ENCODE data around the gene PEX7.
"Not testable (repeated sequence)": the region's sequence is repeated elsewhere in the genome, so short reads cannot be mapped to it uniquely, and the experiment has no call there.

The PEX7 gene

DNA sequence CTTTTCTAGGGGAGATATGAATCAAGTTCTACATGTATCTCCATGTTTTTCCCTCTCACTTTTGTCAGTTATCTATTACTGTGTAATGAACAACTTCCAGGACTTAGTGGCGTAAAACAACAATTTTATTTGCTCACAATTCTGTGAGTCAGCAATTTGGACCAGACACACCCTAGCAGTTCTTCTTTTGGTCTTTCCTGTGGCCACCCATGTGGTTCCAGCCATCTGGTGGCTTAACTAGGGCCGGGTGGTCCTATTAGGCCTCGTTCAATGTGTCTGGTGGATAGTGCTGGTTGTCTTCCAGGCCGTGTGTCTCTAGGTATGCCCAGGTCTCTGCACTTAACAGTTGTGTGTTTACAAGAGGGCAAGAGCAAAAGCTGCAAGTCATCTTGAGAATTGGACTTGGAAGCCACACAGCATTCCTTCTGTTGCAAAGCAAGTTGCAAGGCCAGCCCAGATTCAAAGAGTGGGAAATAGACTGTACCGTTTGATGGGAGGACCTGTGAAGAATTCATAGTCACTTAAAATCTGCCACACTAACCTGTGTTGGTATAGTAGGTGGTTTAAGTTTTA is 78.9 kb downstream of the PEX7 start:
- no peak for DNase-seq

DNA sequence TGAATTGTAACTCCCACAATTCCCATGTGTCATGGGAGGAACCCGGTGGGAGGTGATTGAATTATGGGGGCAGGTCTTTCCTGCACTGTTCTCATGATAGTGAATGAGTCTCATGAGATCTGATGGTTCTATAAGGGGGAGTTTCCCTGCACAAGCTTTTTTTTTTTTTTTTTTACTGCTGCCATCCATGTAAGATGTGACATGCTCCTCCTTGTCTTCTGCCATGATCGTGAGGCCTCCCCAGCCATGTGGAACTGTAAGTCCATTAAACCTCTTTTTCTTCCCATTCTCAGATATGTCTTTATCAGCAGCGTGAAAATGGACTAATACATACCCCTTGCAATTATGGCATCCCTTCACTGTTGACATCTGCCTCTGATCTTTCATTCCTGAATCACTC is 82.1 kb downstream of the PEX7 start:
- DNase-seq = not testable (repeated sequence)

DNA sequence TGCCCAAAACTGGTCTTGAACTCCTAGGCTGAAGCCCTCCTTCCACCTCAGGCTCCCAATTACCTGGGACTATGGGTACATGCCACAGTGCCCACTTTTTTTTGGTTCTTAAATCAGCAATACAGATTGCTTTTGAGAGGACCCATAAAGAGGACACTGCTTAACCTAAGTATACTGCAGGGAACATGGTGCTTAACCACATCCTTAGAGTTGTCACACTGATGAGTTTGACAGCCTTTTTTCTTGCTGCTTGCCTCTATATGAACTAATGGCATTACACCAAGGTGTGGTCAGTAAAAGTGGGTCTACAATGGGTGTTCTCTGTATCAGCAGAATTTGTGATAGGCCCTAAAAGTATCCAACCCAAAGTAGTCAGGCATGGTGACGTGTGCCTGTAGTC is 92.6 kb downstream of the PEX7 start:
- no peak for DNase-seq

DNA sequence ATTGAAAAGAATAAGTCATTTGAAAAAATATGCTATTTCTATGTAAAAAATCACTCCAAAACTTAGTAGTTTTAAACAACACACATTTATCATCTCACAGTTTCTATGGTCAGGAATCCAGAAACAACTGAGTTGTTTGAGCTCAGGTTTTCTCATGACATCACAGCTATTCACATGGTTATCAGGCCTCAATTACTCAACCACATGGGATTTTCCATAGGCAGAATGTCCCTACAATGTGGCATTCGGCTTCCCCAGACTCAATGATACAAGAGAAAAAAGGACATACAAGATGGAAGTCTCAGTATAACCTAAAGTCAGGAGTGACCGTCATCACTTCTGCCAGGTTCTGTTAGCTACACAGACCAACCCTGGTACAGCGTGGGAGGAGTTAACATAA is 96.3 kb downstream of the PEX7 start:
- DNase-seq = no peak

DNA sequence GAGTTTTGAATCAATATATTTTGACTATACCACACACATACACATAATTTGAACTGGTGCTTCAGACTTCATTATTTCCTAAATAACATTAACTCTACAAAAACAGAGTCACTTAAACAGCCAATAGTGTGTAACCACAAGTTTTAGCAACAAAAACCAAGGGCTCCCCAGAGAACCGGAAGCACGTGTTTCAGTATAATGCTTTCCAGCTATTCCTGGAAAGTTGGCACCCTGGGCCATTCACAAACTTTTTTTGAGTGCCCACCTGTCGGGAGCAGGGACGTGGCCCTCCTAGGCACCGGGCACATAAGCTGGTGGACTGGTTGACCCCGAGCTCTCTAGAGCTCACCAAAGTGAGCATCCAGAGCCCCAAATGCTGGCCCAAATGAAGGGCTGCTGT is 97.8 kb downstream of the PEX7 start:
- no peak for DNase-seq

DNA sequence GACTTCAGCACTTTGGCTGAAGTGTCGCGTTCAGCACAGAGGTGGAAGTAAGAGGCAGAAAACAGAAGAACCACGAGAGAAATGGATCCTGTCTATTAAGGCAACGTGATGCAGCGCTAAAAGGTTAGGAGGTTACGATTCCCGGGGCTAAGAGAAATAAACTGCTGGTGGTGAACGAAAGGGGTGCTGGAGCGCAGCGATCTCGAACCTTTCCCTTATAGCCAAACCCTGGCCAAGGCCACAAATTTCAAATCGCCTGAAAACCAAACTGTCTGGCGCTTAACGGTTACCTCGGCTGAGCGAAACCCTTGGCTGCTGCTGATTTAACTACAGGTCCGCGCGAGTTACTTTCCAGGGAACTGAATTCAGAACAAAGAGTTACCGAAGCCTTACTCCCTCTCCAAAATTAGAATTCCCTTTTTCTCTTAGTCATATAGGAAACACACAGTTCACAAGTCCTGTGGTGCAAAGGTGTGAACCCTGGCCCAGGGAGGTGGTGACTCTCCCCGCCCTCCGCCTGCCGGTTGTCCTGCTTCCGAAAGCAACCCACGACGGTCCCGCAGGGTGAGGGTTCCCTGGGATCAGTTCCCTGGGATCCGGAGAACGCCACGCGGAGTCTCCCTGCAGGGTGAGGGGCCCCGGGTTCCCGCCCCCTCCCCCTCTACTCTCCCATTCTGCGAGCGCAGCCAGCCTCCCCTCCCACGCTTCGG is 98.4 kb downstream of the PEX7 start:
- no peak for DNase-seq

DNA sequence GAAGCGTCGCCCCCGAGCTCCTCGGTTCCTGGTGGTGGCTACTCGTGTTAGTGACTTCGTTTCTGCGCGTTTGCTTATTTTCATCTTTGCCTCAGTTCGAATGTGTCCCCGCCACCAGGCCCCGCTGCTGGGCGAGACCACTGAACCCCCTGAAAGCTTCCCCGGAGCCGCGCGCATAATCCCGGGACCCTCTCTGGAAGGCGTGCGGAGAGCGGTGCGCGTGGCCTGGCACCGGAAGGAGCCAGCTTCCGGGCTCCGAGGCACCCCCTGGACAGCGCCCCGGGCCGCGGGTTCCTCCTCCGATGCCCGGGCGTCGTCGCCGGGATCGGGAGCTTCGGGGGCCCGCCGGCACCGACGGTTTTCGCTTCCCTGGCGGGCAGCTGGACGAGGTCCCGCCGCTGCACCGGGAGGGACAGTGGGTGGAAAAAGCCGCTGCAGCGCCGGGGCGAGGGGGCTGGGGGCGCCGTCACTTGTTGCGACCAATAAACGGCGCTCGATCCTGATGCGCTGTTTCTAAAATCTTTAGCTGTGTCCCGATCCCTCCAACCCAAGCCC is 99.1 kb downstream of the PEX7 start:
- no peak for DNase-seq

DNA sequence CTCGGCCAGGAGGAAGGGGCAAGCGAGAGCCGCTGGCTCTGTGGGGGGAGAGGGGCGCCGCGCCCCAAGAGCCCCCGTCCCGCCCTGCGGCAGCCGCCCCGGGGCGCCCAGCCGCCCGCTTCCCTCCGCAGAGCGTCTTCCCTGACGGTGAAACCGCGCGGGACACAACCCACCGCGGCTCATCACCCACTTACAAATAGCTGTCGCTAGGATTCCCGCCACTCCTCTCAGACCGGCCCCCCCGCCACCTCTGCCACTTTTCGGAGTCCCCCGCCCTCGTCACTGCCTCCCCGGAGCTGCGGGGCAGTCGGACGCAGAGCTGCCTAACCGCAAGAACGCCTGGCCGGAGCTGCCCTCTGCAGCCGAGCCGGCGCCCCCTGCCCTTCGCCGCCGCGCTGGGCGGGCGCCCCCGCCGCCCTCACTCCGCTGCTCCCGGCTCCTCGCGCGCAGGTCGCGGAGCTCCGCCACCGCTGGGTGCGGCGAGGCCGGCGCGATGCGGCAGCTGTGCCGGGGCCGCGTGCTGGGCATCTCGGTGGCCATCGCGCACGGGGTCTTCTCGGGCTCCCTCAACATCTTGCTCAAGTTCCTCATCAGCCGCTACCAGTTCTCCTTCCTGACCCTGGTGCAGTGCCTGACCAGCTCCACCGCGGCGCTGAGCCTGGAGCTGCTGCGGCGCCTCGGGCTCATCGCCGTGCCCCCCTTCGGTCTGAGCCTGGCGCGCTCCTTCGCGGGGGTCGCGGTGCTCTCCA is 99.7 kb downstream of the PEX7 start, which contains the start of gene SLC35D3:
SLC35D3 (plus strand) TSS at position 366 of the 749 bp plus-strand sequence; CDS start at position 494, 128 bp downstream.
- DNase-seq = no peak

DNA sequence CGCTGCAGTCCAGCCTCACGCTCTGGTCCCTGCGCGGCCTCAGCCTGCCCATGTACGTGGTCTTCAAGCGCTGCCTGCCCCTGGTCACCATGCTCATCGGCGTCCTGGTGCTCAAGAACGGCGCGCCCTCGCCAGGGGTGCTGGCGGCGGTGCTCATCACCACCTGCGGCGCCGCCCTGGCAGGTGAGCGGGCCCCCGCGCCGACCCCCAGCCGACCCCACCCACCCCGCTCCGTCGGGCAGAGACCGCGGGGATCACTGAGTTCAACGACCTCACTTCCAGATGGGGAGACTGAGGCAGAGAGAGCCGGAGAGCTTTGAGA is 100.3 kb downstream of the PEX7 start:
- no peak for DNase-seq

DNA sequence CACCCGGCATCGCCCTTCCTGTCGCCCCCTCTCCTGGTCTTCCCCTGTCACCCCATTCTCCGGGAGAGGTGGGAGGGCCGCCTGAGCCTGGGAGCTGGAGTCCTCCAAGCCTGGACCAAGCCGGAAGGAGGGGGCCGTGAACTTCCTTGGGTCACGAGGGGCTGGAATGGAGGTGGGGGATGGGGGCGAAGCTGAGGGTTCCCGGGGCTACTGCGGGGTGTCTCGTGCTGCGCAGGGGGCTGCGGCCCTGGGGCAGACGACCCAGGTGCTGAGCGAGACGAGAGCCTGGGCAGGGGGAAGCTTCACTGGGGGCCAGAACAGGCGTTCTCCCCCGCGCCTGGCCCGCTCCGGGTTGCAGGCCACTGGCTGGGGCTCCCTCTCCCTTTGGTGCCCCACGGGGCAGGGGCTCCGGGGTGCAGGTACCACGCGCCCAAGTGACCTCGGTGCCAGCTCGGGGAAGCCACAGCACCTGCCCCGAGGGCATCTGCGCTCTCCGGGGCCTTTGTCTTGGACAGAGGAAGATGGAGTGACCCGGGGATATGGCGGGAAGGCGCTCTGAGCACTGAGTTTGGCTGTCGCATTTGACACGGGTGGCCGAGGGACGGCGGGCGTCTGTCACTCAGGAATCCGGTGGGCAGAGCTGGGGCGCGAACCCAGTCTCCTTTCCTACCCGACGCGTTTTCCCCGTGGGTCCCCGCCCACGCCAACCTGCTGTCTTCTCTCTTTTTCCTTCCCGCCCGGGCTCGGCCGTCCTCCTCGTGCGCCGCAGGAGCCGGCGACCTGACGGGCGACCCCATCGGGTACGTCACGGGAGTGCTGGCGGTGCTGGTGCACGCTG is 100.9 kb downstream of the PEX7 start:
- no peak for DNase-seq

DNA sequence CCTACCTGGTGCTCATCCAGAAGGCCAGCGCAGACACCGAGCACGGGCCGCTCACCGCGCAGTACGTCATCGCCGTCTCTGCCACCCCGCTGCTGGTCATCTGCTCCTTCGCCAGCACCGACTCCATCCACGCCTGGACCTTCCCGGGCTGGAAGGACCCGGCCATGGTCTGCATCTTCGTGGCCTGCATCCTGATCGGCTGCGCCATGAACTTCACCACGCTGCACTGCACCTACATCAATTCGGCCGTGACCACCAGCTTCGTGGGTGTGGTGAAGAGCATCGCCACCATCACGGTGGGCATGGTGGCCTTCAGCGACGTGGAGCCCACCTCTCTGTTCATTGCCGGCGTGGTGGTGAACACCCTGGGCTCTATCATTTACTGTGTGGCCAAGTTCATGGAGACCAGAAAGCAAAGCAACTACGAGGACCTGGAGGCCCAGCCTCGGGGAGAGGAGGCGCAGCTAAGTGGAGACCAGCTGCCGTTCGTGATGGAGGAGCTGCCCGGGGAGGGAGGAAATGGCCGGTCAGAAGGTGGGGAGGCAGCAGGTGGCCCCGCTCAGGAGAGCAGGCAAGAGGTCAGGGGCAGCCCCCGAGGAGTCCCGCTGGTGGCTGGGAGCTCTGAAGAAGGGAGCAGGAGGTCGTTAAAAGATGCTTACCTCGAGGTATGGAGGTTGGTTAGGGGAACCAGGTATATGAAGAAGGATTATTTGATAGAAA is 101.7 kb downstream of the PEX7 start:
- no peak for DNase-seq

DNA sequence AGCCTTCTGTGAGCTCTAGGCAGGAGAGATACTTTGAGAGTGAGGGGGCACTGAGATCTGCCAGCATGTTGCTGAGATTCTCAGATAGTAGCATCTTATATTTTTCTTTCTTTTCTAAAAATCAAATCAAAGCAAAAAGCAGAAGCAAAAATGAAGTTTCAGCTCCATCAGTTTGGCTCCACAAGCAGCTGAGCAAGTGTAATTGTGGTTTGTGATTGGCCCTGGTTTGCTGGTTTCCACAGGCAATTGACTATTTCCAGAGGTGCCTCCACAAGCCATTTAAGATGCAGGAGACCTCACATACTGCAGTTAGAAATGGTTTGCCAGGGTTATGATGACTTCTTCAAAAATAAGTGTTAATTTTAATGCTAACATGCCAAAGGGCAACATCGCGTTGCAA is 104.0 kb downstream of the PEX7 start:
- no peak for DNase-seq

DNA sequence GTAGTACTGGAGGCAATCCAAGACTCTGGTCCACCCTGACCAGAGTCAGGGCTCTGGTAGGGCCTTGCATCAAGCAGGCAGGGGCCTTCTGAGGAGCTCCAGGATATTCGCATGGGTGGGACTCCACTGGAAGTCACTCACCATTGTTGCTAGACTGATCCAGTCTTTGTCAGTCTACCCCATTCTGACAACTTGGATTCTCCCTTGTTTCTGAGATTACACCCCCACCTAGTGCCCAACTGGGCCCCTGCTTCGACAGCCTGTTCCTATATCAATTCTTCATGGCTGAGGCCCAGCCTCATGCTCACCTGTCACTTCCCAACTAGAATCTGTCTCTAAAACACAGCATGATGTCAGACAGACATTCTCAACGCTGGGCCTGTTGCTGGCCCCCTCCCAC is 104.9 kb downstream of the PEX7 start:
- no peak for DNase-seq

DNA sequence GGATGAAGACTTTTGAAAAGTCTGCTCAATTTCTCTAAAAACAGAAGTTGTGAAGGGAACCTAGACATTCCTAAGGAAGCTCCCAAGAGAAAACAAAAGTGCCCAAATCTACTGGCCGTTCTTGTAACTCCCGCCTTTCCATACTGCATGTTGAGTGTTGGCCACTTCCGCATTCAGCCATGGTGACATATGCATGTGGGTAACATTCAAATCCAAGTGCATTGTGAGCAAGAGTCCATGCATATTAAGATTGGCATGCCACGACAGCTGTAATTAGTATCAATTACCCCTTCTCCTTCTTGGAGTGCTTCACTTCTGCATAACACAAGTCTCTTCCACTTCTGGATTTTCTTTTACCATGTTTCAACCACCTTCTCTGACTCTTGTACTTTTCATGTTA is 108.1 kb downstream of the PEX7 start:
- no peak for DNase-seq

DNA sequence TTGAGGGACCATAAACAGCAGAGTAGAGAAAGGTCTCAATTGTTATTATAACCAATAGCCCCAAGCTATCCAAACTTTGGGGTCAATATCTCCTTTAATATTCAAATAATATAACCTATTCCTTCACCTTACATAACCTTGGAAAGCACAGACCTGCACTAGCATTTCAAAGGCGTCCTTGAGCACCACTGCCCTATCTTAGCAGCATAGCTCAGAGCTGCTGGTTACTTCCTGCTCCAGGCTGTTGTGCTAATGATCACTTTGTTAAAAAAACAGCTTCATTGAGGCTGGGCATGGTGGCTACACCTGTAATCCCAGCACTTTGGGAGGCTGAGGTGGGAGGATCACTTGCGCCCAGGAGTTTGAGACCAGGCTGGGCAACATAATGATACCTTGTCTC is 110.2 kb downstream of the PEX7 start:
- DNase-seq = no peak

DNA sequence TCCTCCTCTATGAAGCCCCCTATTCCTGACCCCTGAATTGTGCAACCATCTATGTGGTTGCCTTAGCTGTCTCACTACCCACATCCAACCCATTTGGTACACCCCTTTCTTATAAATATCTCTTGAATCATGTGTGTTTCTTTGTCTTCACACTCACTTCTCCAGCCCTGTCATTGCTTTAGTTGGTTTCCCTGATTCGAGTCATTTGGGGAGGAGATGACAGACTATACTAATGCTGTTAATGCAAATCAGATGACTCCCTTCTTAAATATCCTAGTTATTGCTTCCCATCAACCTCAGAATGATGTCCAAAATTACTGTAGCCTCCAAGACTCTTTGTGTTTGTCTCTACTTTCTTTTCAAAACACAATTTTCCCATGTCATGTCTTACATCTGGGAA is 122.7 kb downstream of the PEX7 start:
- no peak for DNase-seq

DNA sequence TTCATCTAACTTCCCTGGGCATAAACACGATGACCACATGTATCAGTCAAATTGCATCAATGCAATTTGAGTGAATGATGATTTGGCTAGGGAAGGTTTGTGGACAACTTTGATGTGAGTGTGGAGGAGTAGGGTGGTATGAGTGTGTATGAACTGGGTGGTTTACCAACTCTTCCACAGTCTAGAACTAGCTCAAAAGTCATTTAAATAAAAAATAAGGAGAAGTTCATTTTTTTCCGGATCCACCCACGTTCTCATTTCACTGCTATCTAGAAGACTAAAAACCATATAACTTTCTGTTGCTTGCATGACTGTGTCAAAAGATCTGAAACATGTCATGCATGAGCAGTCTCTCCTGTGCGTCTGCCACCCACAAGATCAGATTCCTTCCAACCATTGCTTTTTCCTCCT is 123.3 kb downstream of the PEX7 start:
- no peak for DNase-seq

DNA sequence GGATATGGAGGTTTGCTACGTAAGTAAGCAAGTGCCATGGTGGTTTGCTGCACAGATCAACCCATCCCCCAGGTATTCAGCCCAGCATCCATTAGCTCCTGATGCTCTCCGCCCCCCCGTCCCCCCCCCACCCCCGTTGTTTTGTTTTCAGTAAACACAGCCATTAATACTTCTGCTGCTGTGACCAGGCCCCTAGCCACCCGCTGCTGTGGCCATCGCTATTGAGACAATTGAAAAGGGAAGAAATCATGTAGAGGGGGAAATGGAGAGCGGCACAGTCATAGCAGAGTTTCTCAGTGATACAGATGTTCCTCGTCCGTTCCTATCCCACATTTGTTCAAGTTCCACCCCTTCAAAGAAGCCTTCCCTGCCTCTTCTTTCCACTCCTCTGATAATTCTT is 124.6 kb downstream of the PEX7 start:
- DNase-seq = no peak

DNA sequence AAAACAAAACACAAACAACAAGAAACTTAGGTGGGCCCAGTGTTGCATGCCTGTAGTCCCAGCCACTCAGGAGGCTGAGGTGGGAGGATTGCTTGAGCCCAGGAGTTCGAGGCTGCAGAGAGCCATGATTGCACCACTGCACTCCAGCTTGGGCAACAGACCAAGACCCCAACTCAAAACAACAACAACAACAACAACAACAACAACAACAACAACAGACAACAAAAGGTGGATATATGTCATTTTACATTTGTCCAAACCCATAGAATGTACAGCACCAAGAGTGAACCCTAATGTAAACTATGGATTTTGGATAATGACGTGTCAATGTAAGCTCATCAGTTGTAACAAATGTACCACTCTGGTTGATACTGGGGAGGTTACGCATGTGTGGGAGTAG is 127.6 kb downstream of the PEX7 start:
- not testable (repeated sequence) for DNase-seq

DNA sequence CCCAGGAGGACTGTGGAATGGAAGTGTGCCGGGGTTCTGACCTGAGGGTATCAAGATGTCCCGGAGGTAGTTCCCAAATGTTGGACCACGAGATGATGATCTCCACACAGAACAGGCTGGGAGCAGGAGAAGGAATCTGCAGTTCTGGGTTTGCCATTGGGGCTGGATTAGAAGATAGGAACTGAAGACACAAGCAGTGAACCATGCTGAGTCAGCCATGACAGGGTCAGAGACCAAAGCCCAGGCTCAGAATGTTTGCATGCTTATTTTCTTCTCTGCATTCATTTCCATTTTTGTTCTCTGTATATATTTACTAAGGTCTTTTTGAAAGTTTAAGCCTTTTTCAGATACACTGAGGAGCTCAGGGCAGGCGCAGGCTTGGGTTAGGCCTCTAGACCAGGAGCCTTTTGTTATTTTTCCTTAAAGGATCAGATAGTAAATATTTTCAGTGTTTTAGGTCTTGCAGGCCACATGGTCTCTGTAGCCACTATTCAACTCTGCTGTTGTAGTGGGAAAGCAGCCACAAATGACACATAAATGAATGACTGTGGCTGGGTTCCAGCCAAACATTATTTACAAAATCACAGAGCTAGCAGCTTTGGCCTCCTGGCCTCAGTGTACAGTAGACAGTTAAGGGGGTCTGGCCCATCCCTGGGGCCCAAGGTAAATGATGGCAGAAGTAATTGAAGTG is 128.2 kb downstream of the PEX7 start:
- no peak for DNase-seq

DNA sequence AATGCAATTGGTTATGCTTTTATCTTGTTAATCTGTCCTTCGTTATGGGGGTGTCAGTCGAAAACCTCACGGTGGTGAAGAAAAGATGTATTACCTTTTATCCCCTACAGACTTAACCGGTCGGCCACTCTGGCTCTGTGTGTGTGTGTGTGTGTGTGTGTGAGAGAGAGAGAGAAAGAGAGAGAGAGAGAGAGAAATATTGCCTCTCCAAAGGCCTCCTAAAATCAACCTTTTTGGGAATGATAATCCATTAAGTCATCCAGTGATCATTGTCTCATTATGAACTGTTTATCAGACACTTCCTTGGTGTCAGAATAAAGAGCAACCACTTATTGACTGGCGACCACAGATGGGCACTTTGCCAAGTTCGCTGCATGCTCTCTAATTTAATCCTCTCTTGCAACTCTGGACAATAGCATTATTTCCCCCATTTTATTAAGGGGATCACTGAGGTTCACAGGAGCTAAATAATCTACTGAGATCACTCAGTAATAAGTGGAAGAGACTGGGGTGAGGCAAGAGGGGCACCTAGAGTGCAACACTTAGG is 130.4 kb downstream of the PEX7 start:
- no peak for DNase-seq

Measured in C1 segment of cervical spinal cord (tissue), 14 donors.